K562 treated with DMSO at 1 percent for 24 hours (cell line): ENCODE data around the gene UBA6. TPM values are rescaled to one million over a fixed set of nuclear protein-coding genes. Genes with fewer than 3 reads are reported as not detected.

Source experiments
- total RNA-seq: library from RNA; unstranded; fragments of 300-600 nt; gene quantifications from 2 replicates; pipeline ENCODE4 v1.2.3, GENCODE V29; 2022; ENCODE audit warnings: low read depth; ENCODE audit not compliant: insufficient read depth

Gene UBA6
- total RNA-seq: 32.5 and 35.9 TPM in 2 replicates

GRCh38 chr4:67700738-67701516, at the start of gene UBA6:
Gene UBA6 (minus strand): TSS chr4:67701155. CDS start chr4:67701119, 36 bp downstream.

Other genes with a start within 250 kb of the UBA6 start
- 6.0 and 6.9 TPM in 2 replicates for gene CENPC, start 155.7 kb downstream of the UBA6 start, total RNA-seq
- gene STAP1, start 142.4 kb downstream of the UBA6 start, total RNA-seq: 0.61 and 1.8 TPM in 2 replicates
- gene GNRHR, start 53.2 kb upstream of the UBA6 start, total RNA-seq: not detected in 2 replicates
- not detected in 2 replicates for gene TMPRSS11D, start 182.8 kb upstream of the UBA6 start, total RNA-seq